Right lung (tissue), 5 donors: Measurements from ENCODE around the gene KRTAP10-3. TPM values are rescaled to one million over a fixed set of nuclear protein-coding genes. Genes with fewer than 3 reads are reported as not detected.
"Not testable (repeated sequence)": the region's sequence is repeated elsewhere in the genome, so short reads cannot be mapped to it uniquely, and the experiment has no call there.

Source experiments
- DNase-seq, 2 donors: peaks; one replicate each; pipeline ENCODE4 v3.0.0-alpha.2; 2013
- polyA plus RNA-seq, 5 donors: library from polyadenylated mRNA; unstranded; fragments of 120-200 nt; gene quantifications; one replicate each; pipeline versions ENCODE4 v1.2.1 to v1.2.3, GENCODE V29; 2013; ENCODE audit warnings: inconsistent platforms in 1 of 5, low replicate concordance in 1 of 5; ENCODE audit not compliant: insufficient read length in 5 of 5, insufficient read depth in 1 of 5

Gene KRTAP10-3
- polyA plus RNA-seq, 5 donors: not detected

- DNase-seq: not testable (repeated sequence)
Measured at GRCh38 chr21:44550285-44550684, 8.3 kb downstream of the KRTAP10-3 start.

- no peak for DNase-seq
Measured at GRCh38 chr21:44549525-44550211, 8.9 kb downstream of the KRTAP10-3 start.

GRCh38 chr21:44548922-44549321, 9.7 kb downstream of the KRTAP10-3 start:
- DNase-seq: peak; percentile 14 to 15

GRCh38 chr21:44548381-44548780, 10.2 kb downstream of the KRTAP10-3 start:
- peak in 1 of 2 donors; percentile 1 for DNase-seq

GRCh38 chr21:44547656-44548331, 10.8 kb downstream of the KRTAP10-3 start:
- no peak for DNase-seq

- DNase-seq: no peak
Measured at GRCh38 chr21:44544566-44544965, 14.0 kb downstream of the KRTAP10-3 start.

GRCh38 chr21:44542716-44543115, 15.9 kb downstream of the KRTAP10-3 start:
- no peak for DNase-seq

GRCh38 chr21:44540741-44541288, 17.8 kb downstream of the KRTAP10-3 start:
- no peak for DNase-seq

- no peak for DNase-seq
Measured at GRCh38 chr21:44539991-44540666, 18.5 kb downstream of the KRTAP10-3 start, which contains the start of gene KRTAP10-1. KRTAP10-1 (minus strand) TSS chr21:44540195; CDS start chr21:44540150, 45 bp downstream.

GRCh38 chr21:44539046-44539445, 19.5 kb downstream of the KRTAP10-3 start:
- DNase-seq: no peak

GRCh38 chr21:44537930-44538911, 20.4 kb downstream of the KRTAP10-3 start:
- no peak for DNase-seq

- no peak for DNase-seq
Measured at GRCh38 chr21:44535963-44536362, 22.6 kb downstream of the KRTAP10-3 start.

GRCh38 chr21:44534688-44535087, 23.9 kb downstream of the KRTAP10-3 start:
- no peak for DNase-seq

- no peak for DNase-seq
Measured at GRCh38 chr21:44533891-44534627, 24.5 kb downstream of the KRTAP10-3 start.

- DNase-seq: no peak
Measured at GRCh38 chr21:44533121-44533890, 25.3 kb downstream of the KRTAP10-3 start.

- no peak for DNase-seq
Measured at GRCh38 chr21:44532712-44533111, 25.9 kb downstream of the KRTAP10-3 start.

- no peak for DNase-seq
Measured at GRCh38 chr21:44531606-44532564, 26.7 kb downstream of the KRTAP10-3 start.

- no peak for DNase-seq
Measured at GRCh38 chr21:44530903-44531605, 27.5 kb downstream of the KRTAP10-3 start.
